Upper lobe of right lung (tissue), 1 donor: ENCODE data around the gene DNMBP. TPM values are rescaled to one million over a fixed set of nuclear protein-coding genes. Genes with fewer than 3 reads are reported as not detected.

ENCODE experiments used
- ATAC-seq: fragments of 200-7000 bp; cut with Tn5 transposase; one replicate; pipeline ENCODE4 v1.9.1; 2020; ENCODE audit warnings: mild to moderate bottlenecking, moderate library complexity
- DNase-seq: peaks from one replicate; pipeline ENCODE4 v3.0.0-alpha.2; 2020
- H3K27ac ChIP-seq: fragments of 200-600 bp; one replicate; pipeline ENCODE4 v1.8.0; 2022
- H3K27me3 ChIP-seq: fragments of 200-600 bp; one replicate; pipeline ENCODE4 v1.8.0; 2022; ENCODE audit warnings: mild to moderate bottlenecking
- H3K36me3 ChIP-seq: fragments of 200-600 bp; one replicate; pipeline ENCODE4 v1.8.0; 2022
- H3K4me1 ChIP-seq: fragments of 200-600 bp; one replicate; pipeline ENCODE4 v1.8.0; 2022
- H3K4me3 ChIP-seq: fragments of 200-600 bp; one replicate; pipeline ENCODE4 v1.8.0; 2022; ENCODE audit warnings: mild to moderate bottlenecking
- H3K9me3 ChIP-seq: fragments of 200-600 bp; one replicate; pipeline ENCODE4 v1.8.0; 2022
- CTCF ChIP-seq: fragments of 200-600 bp; IDR thresholded peaks from one replicate; pipeline ENCODE4 v1.8.0; 2022; ENCODE audit warnings: antibody characterized with exemption
- intact Hi-C: fragments of 100-400 bp; cut with DNase I; formaldehyde crosslinking; loops from one replicate; pipeline ENCODE4 v1.11.0; 2022
- total RNA-seq: library from RNA; stranded (reverse); fragmentation: NEBNext Ultra II Directional; extraction: Animal tissue kit (Norgen Biotek cat#: 25700); gene quantifications from one replicate; pipeline ENCODE4 v1.2.1, GENCODE V29; 2021
- donor health status: DM: no; HTN: yes; CAD: no; lungs with severe emphysema.

DNMBP gene
- total RNA-seq, 1 donor from 2014 or later = 12.5 TPM

GRCh38 chr10:99977916-99978315 lies 31.8 kb downstream of the DNMBP start:
- no peak for TF ChIP-seq CTCF
- H3K36me3 ChIP-seq = no peaks in the 10 kb centered on the region
- no peak for ATAC-seq
- H3K27ac ChIP-seq = no peak overlapping the region
- DNase-seq = no peak
- H3K4me3 ChIP-seq = no peak overlapping the region
- no peaks in the 10 kb centered on the region for H3K9me3 ChIP-seq
- no peaks in the 10 kb centered on the region for H3K27me3 ChIP-seq
- peaks cover 18% of the 10 kb centered on the region for H3K4me1 ChIP-seq
- intact Hi-C loops = no loop called here

- intact Hi-C loops = no loop called here
- peak; percentile 40 for ATAC-seq
- peaks cover 9% of the 10 kb centered on the region for H3K4me1 ChIP-seq
- peak overlapping the region; percentile 48 for H3K27ac ChIP-seq
- H3K36me3 ChIP-seq = no peaks in the 10 kb centered on the region
- no peak for TF ChIP-seq CTCF
- H3K9me3 ChIP-seq = no peaks in the 10 kb centered on the region
- no peak for DNase-seq
- H3K27me3 ChIP-seq = no peaks in the 10 kb centered on the region
- no peak overlapping the region for H3K4me3 ChIP-seq
Observed at GRCh38 chr10:99976886-99977665, 32.7 kb downstream of the DNMBP start.

- H3K36me3 ChIP-seq = no peaks in the 10 kb centered on the region
- no peaks in the 10 kb centered on the region for H3K27me3 ChIP-seq
- intact Hi-C loops = no loop called here
- H3K27ac ChIP-seq = peak overlapping the region; percentile 48
- DNase-seq (no peak), ATAC-seq (no peak)
- no peak overlapping the region for H3K4me3 ChIP-seq
- H3K9me3 ChIP-seq = no peaks in the 10 kb centered on the region
- no peak for TF ChIP-seq CTCF
- peaks cover 5% of the 10 kb centered on the region for H3K4me1 ChIP-seq
Observed at GRCh38 chr10:99975942-99976809, 33.6 kb downstream of the DNMBP start.

GRCh38 chr10:99975106-99975829 lies 34.5 kb downstream of the DNMBP start:
- H3K27ac ChIP-seq = no peak overlapping the region

More at GRCh38 chr10:99975106-99975829, 34.5 kb downstream of the DNMBP start:
- DNase-seq (no peak), ATAC-seq (no peak)
- no peak for TF ChIP-seq CTCF
- intact Hi-C loops = no loop called here
- H3K4me1 ChIP-seq = peaks cover 5% of the 10 kb centered on the region
- no peaks in the 10 kb centered on the region for H3K9me3 ChIP-seq
- H3K4me3 ChIP-seq = no peak overlapping the region
- no peaks in the 10 kb centered on the region for H3K27me3 ChIP-seq
- H3K36me3 ChIP-seq = peaks cover 3% of the 10 kb centered on the region
